Astrocyte of the spinal cord (primary cell): ENCODE data around the gene CEP83.

Experiments
- DNase-seq: peaks from one replicate; pipeline ENCODE4 v3.0.0; 2011; ENCODE audit warnings: low read depth, low spot score
- H3K4me3 ChIP-seq: 2 replicates; pipeline ENCODE4 v1.5.1; 2011; ENCODE audit warnings: low read depth, mild to moderate bottlenecking, low read length, moderate library complexity
- CTCF ChIP-seq: IDR thresholded peaks from 2 replicates; pipeline ENCODE4 v1.5.1; 2012; ENCODE audit warnings: low read depth, mild to moderate bottlenecking, low read length, inconsistent platforms
- in situ Hi-C: cut with HindIII; loops from 2 replicates; pipeline ENCODE4 v1.10.0; 2017; ENCODE audit warnings: low sequenced_read_pairs

CEP83 gene

GRCh38 chr12:94287245-94287628 is 172.4 kb downstream of the CEP83 start:
- in situ Hi-C loops, result no loop called here
- TF ChIP-seq CTCF, result no peak
- DNase-seq, result no peak
- no peak overlapping the region for H3K4me3 ChIP-seq

GRCh38 chr12:94286583-94287244 is 173.0 kb downstream of the CEP83 start:
- no peak for DNase-seq
- TF ChIP-seq CTCF, result no peak
- in situ Hi-C loops, result no loop called here
- no peak overlapping the region for H3K4me3 ChIP-seq

- H3K4me3 ChIP-seq, result no peak overlapping the region
- in situ Hi-C loops, result no loop called here
- DNase-seq, result no peak
- no peak for TF ChIP-seq CTCF
Observed at GRCh38 chr12:94285943-94286582, 173.6 kb downstream of the CEP83 start.

- no peak for DNase-seq
- no peak overlapping the region for H3K4me3 ChIP-seq
- in situ Hi-C loops, result no loop called here
- no peak for TF ChIP-seq CTCF
Observed at GRCh38 chr12:94284859-94285258, 174.8 kb downstream of the CEP83 start.

- in situ Hi-C loops, result no loop called here
- no peak for DNase-seq
- TF ChIP-seq CTCF, result no peak
- H3K4me3 ChIP-seq, result no peak overlapping the region
Observed at GRCh38 chr12:94284046-94284445, 175.6 kb downstream of the CEP83 start.

GRCh38 chr12:94282675-94283074 is 177.0 kb downstream of the CEP83 start:
- TF ChIP-seq CTCF, result no peak
- H3K4me3 ChIP-seq, result no peak overlapping the region
- in situ Hi-C loops, result no loop called here
- DNase-seq, result no peak
